GM19372 (cell line): ENCODE results near the gene HTR1D.
"Not testable (repeated sequence)": the region's sequence is repeated elsewhere in the genome, so short reads cannot be mapped to it uniquely, and the experiment has no call there.

Experiments
- ATAC-seq: cut with Tn5 transposase; IDR thresholded peaks from one replicate; pipeline ENCODE4 v1.9.1; 2021; ENCODE audit warnings: mild to moderate bottlenecking, low read depth, moderate library complexity; ENCODE audit not compliant: unreplicated experiment

HTR1D gene

GRCh38 chr1:23217421-23218115 lies at the start of gene HTR1D:
Gene HTR1D (minus strand): TSS chr1:23217502. CDS start chr1:23194219, 23,283 bp downstream.
- ATAC-seq = no peak

GRCh38 chr1:23263380-23263887 lies 46.1 kb upstream of the HTR1D start:
- no peak for ATAC-seq

GRCh38 chr1:23258082-23258481 lies 40.8 kb upstream of the HTR1D start:
- ATAC-seq = not testable (repeated sequence)

- ATAC-seq = not testable (repeated sequence)
Observed at GRCh38 chr1:23257371-23257770, 40.1 kb upstream of the HTR1D start.

- ATAC-seq = no peak
Observed at GRCh38 chr1:23254584-23254983, 37.3 kb upstream of the HTR1D start.

- ATAC-seq = no peak
Observed at GRCh38 chr1:23251812-23252211, 34.5 kb upstream of the HTR1D start.

- no peak for ATAC-seq
Observed at GRCh38 chr1:23249787-23250454, 32.6 kb upstream of the HTR1D start.

- no peak for ATAC-seq
Observed at GRCh38 chr1:23247276-23247675, 30.0 kb upstream of the HTR1D start.

- no peak for ATAC-seq
Observed at GRCh38 chr1:23246274-23246673, 29.0 kb upstream of the HTR1D start.

- no peak for ATAC-seq
Observed at GRCh38 chr1:23244256-23244761, 27.0 kb upstream of the HTR1D start.

GRCh38 chr1:23242414-23242813 lies 25.1 kb upstream of the HTR1D start:
- ATAC-seq = no peak

GRCh38 chr1:23239638-23240295 lies 22.5 kb upstream of the HTR1D start:
- no peak for ATAC-seq

- no peak for ATAC-seq
Observed at GRCh38 chr1:23238565-23238964, 21.3 kb upstream of the HTR1D start.

GRCh38 chr1:23237508-23237907 lies 20.2 kb upstream of the HTR1D start:
- no peak for ATAC-seq

- ATAC-seq = no peak
Observed at GRCh38 chr1:23227806-23228205, 10.5 kb upstream of the HTR1D start.

- ATAC-seq = no peak
Observed at GRCh38 chr1:23224739-23225648, 7.7 kb upstream of the HTR1D start.

- ATAC-seq = not testable (repeated sequence)
Observed at GRCh38 chr1:23223963-23224362, 6.7 kb upstream of the HTR1D start.

- not testable (repeated sequence) for ATAC-seq
Observed at GRCh38 chr1:23223490-23223951, 6.2 kb upstream of the HTR1D start.

GRCh38 chr1:23222742-23223141 lies 5.4 kb upstream of the HTR1D start:
- no peak for ATAC-seq

GRCh38 chr1:23222331-23222730 lies 5.0 kb upstream of the HTR1D start:
- ATAC-seq = no peak
